ENCODE data around the gene IMMP2L.

- TF ChIP-seq RNF2 (IDR thresholded peaks at IDR 0.05; ENCODE audit: borderline replicate concordance, low read depth) = no peak
- TF ChIP-seq POLR2A (IDR thresholded peaks at IDR 0.05; ENCODE audit: low read length) = no peak
- no peak for TF ChIP-seq POLR2AphosphoS2 (conservative IDR thresholded peaks at IDR 0.05; ENCODE audit: low read length)
These were observed 25.2 kb upstream of the IMMP2L start for GRCh38 chr7:111587410-111588064.

All from A549 (cell line).